Uterus (tissue), 4 donors: ENCODE results near the gene ARFIP2. TPM values are rescaled to one million over a fixed set of nuclear protein-coding genes. Genes with fewer than 3 reads are reported as not detected.

Experiments used
- DNase-seq, 2 donors: peaks; one replicate each; pipeline ENCODE4 v3.0.0-alpha.2; 2019 to 2020
- H3K27ac ChIP-seq, 2 donors: fragments of 200-600 bp; sonication (generic); 1 replicate in 1 of 2; 2 replicates in 1 of 2; pipeline ENCODE4 v1.5.1; 2016 to 2018
- H3K27me3 ChIP-seq, 2 donors: fragments of 200-600 bp; sonication (generic); one replicate each; pipeline ENCODE4 v1.5.1; 2018 to 2019; ENCODE audit warnings: control low read depth in 1 of 2
- H3K36me3 ChIP-seq, 2 donors: fragments of 200-600 bp; sonication (generic); one replicate each; pipeline ENCODE4 v1.5.1; 2019; ENCODE audit warnings: control low read depth in 1 of 2
- H3K4me1 ChIP-seq, 2 donors: fragments of 200-600 bp; sonication (generic); one replicate each; pipeline ENCODE4 v1.5.1; 2018 to 2019; ENCODE audit warnings: control low read depth in 1 of 2
- H3K4me3 ChIP-seq, 2 donors: fragments of 200-600 bp; sonication (generic); 1 replicate in 1 of 2; 2 replicates in 1 of 2; pipeline ENCODE4 v1.5.1; 2018 to 2019; ENCODE audit warnings: mild to moderate bottlenecking in 1 of 2
- H3K9me3 ChIP-seq, 2 donors: fragments of 200-600 bp; sonication (generic); one replicate each; pipeline ENCODE4 v1.5.1; 2019; ENCODE audit warnings: control low read depth in 1 of 2
- CTCF ChIP-seq, 4 experiments: fragments of 200-600 bp in 2 of 4; fragments of 450-650 bp in 2 of 4; sonication (generic) in 2 of 4; IDR thresholded peaks; one replicate each; pipeline ENCODE4 v1.5.1; 2016 to 2019; ENCODE audit warnings: antibody characterized with exemption in 4 of 4, mild to moderate bottlenecking in 2 of 4, moderate library complexity in 1 of 4
- POLR2A ChIP-seq, 2 donors: fragments of 450-650 bp; IDR thresholded peaks; one replicate each; pipeline ENCODE4 v1.6.1; 2016; ENCODE audit warnings: antibody characterized with exemption in 2 of 2, mild to moderate bottlenecking in 1 of 2, moderate library complexity in 1 of 2
- intact Hi-C: fragments of 100-400 bp; cut with DNase I; formaldehyde crosslinking; loops from one replicate; pipeline ENCODE4 v1.15.1; 2023; ENCODE audit warnings: low total_unique reads
- total RNA-seq, 4 donors: library from RNA; depleted of rRNA in 3 of 4; stranded (reverse); fragments of >200 nt in 3 of 4; gene quantifications; one replicate each; pipeline versions ENCODE4 v1.1.0 to v1.2.4, GENCODE V29; 2014 to 2023
- donor health status: DM: yes; HTN: yes; CAD: no.

Gene ARFIP2
- total RNA-seq, 4 donors from 2014 or later = 34.4 to 58.5 (median 51.8) TPM

DNA sequence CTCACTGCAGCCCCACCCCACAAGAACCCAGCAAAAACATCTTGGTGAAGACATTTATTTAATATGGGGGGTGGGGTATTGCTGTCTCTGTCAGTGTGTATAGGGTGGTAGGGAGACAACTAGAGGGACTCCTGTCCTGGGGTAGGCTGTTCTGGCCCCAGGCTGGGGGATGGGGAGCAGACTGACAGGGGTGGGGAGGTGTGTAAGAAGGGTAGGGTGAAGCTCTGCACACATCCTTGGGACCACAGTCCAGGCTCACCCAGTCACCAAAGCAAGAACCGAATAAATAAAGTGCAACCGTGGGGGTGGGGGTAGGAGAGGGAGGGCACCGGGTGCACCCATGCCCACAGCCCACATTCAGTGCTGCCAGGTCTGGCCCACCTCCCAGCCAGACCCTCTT lies 32.6 kb downstream of the ARFIP2 start:
- intact Hi-C loops = loop anchor here (10.0 kb wide), 1 partner anchor 56 kb away; no protein-coding TSS in a partner anchor
- H3K27ac ChIP-seq = no peak overlapping the region
- no peak overlapping the region for H3K4me3 ChIP-seq
- no peaks in the 10 kb centered on the region for H3K36me3 ChIP-seq
- no peaks in the 10 kb centered on the region for H3K4me1 ChIP-seq
- TF ChIP-seq POLR2A (IDR thresholded peaks at IDR 0.05) (no peak), CTCF (IDR thresholded peaks at IDR 0.05) (no peak)
- no peak for DNase-seq
- no peaks in the 10 kb centered on the region for H3K27me3 ChIP-seq
- no peaks in the 10 kb centered on the region for H3K9me3 ChIP-seq

- peak; percentile 52 to 54 for DNase-seq
- H3K4me1 ChIP-seq = no peaks in the 10 kb centered on the region
- H3K36me3 ChIP-seq = no peaks in the 10 kb centered on the region
- H3K27me3 ChIP-seq = no peaks in the 10 kb centered on the region
- intact Hi-C loops = loop anchor here (5.0 to 10.0 kb wide), 2 partner anchors 61 to 66 kb away; no protein-coding TSS in a partner anchor
- H3K27ac ChIP-seq = no peak overlapping the region
- no peaks in the 10 kb centered on the region for H3K9me3 ChIP-seq
- H3K4me3 ChIP-seq = no peak overlapping the region
- TF ChIP-seq POLR2A (IDR thresholded peaks at IDR 0.05) = no peak
- TF ChIP-seq CTCF (IDR thresholded peaks at IDR 0.05) = peak; percentile 66 to 84 (median 80)
Measured at GRCh38 chr11:6443269-6444003, 37.7 kb downstream of the ARFIP2 start.

- Histone ChIP-seq H3K36me3 (no peaks in the 10 kb centered on the region), H3K4me3 (no peak overlapping the region), H3K27me3 (no peaks in the 10 kb centered on the region), H3K4me1 (no peaks in the 10 kb centered on the region), H3K27ac (no peak overlapping the region), H3K9me3 (no peaks in the 10 kb centered on the region)
- no peak for TF ChIP-seq CTCF (IDR thresholded peaks at IDR 0.05)
- TF ChIP-seq POLR2A (IDR thresholded peaks at IDR 0.05) = no peak
- intact Hi-C loops = loop anchor here (5.0 to 10.0 kb wide), 2 partner anchors 62 to 65 kb away; no protein-coding TSS in a partner anchor
- DNase-seq = no peak
Measured at GRCh38 chr11:6442441-6442840, 38.7 kb downstream of the ARFIP2 start.

- H3K36me3 ChIP-seq = no peaks in the 10 kb centered on the region
- H3K27me3 ChIP-seq = no peaks in the 10 kb centered on the region
- no peaks in the 10 kb centered on the region for H3K4me1 ChIP-seq
- no peak for TF ChIP-seq CTCF (IDR thresholded peaks at IDR 0.05)
- TF ChIP-seq POLR2A (IDR thresholded peaks at IDR 0.05) = no peak
- H3K9me3 ChIP-seq = no peaks in the 10 kb centered on the region
- no peak within 1 kb of the TSS for H3K27ac ChIP-seq
- intact Hi-C loops = loop anchor here (5.0 to 10.0 kb wide), 2 partner anchors 64 kb away; no protein-coding TSS in a partner anchor
- no peak within 1 kb of the TSS for H3K4me3 ChIP-seq
- DNase-seq = no peak
Measured at GRCh38 chr11:6440906-6441358, 40.2 kb downstream of the ARFIP2 start, which contains the start of gene HPX. Gene HPX, minus strand, starts transcription at chr11:6440987. Its CDS starts 24 bp downstream, at chr11:6440963.

DNA sequence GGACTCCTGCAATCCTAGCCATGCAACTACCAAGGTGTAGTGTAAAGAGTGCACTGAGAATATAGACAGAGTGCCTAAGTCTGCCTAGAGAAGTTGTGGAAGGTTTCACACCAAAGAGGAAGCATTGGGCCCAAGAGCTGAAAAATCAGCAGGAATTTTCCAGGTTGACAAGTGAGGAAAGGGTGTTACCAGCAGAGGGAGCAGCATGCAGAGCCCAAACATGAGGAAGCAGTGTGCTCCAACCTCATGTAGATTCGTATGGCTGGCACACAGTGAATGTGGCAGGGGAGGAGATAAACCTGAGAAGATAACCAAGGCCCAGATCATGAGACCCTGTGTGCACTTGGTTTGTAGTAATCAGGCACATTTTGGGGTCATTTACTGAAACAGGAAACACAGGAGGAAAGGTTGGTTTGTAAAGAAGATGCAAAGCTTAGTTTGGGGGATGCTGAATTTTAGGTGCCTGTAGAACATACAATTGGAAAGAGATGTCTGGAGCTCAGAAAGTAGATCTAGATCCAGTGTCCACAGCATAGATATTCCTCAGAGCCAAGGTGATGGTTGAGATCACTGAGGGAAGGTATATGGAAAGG lies 42.1 kb downstream of the ARFIP2 start:
- intact Hi-C loops = no loop called here
- Histone ChIP-seq H3K4me1 (no peaks in the 10 kb centered on the region), H3K27ac (no peak overlapping the region), H3K36me3 (no peaks in the 10 kb centered on the region), H3K27me3 (no peaks in the 10 kb centered on the region), H3K9me3 (no peaks in the 10 kb centered on the region), H3K4me3 (no peak overlapping the region)
- peak in 1 of 2 donors; percentile 28 for DNase-seq
- TF ChIP-seq POLR2A (IDR thresholded peaks at IDR 0.05) (no peak), CTCF (IDR thresholded peaks at IDR 0.05) (peak in 3 of 4 experiments; percentile 20 to 47 (median 40))
